NCI-H2081 (cell line): ENCODE data around the gene TAF4.

ENCODE experiments used
- DNase-seq, 2 experiments: peaks; one replicate each; lab custom pipeline; 2025; lab: John Stamatoyannopoulos, UW

Gene TAF4

DNA sequence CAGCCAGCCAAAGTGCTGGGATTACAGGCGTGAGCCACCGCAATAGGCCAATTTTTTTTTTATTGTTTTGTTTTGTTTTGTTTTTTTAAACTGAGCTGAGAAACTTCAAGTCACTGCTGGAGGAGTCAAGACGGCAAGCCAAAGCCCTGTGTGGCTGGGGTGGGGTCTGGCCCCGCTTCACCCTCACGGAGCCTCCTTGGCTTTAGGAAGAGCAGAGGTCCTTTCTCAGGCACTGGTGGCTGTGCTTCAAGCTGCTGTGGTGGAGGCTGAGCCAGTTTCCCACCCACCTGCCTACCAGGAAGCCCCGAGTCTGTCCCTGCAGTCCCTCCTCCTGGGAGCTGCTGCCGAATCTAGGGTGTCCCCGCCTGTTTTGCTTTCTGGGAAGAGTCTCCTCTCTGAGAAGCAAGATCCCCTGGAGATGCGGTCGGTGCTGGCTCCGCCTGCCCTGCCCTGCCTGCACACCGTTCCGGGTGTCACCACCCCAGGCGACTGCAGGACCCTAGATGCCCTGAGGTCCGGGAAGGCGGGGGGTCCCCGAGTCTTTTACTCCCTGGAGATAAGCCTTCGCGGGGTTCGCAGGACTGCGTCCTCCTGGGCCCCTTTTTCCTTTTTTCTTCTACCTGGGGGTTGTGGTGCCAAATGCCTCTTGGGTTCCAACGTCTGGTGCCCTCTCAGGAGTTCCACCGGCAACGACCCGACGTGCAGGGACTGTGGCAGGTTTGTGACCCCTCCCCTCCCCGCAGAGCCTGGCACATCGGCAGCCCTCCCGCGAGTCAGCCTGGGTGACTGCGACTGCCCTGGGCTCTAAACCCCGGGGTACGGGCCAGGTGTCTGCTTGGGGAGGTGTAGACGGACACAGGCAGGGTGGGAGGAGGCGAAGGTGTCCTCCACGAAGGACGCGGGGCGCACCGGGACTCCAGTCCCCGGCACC is 100.7 kb downstream of the TAF4 start:
- DNase-seq: no peak

DNA sequence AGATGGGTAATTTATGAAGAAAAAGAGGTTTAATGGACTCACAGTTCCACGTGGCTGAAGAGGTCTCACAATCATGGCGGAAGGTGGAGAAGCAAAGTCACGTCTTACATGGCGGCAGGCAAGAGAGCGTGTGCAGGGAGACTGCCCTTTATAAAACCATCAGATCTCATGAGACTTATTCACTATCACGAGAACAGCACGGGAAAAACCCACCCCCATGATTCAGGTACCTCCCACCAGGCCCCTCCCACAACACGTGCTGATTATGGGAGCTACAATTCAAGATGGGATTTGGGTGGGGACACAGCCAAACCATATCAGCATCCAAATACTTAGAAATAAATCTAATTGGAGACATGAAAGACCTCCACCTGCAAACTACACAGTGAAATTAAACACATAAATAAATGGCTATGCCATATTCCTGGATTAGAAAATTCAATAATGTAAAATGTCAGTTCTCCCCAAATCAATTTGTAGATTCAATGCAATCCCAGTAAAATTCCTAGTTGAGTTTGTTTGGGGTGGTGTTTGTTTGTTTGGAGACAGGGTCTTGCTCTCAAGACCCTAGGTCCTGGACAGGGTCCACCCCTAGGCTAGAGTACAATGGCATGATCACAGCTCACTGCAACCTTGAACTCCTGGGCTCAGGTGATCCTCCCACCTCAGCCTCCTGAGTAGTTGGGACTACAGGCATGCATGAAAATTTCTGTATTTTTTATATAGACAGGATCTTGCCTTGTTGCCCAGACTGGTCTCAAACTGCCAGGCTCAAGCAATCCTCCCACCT is 101.6 kb downstream of the TAF4 start:
- DNase-seq: no peak

DNA sequence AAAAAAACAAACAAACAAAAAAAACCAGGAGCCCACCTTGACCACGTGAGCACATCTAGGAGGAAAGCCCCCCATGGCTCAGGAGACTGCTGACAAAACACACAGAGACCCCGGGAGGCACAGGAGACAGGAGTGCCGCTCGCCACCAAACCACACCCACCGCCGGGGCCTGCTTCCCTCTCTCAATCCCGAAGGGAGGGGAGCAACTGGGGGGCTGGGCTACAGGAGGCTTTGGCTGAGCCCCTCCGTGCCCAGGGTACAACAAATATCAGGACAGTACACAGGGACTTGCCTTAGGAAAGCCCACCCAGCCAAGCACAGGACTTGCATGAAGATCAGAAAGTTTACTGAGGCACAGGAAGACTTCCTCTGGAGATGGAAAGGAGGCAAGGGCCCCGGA is 102.5 kb downstream of the TAF4 start:
- DNase-seq: no peak

DNA sequence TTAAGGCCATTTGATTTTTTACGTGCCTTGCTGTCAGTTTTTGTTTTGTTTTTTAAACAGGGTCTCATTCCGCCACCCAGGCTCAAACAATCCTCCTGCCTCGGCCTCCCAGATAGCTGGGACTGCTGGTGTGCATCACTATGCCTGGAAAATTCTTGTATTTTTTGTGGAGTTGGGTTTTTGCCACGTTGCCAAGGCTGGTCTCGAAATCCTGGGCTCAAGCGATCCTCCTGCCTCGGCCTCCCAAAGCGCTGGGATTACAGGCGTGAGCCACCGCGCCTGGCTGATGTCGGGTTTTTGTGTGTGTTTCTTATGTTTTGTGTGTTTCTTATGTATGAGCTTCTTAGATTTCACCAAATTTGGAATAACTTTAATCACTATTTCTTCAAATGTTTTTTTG is 104.8 kb downstream of the TAF4 start:
- DNase-seq: no peak

DNA sequence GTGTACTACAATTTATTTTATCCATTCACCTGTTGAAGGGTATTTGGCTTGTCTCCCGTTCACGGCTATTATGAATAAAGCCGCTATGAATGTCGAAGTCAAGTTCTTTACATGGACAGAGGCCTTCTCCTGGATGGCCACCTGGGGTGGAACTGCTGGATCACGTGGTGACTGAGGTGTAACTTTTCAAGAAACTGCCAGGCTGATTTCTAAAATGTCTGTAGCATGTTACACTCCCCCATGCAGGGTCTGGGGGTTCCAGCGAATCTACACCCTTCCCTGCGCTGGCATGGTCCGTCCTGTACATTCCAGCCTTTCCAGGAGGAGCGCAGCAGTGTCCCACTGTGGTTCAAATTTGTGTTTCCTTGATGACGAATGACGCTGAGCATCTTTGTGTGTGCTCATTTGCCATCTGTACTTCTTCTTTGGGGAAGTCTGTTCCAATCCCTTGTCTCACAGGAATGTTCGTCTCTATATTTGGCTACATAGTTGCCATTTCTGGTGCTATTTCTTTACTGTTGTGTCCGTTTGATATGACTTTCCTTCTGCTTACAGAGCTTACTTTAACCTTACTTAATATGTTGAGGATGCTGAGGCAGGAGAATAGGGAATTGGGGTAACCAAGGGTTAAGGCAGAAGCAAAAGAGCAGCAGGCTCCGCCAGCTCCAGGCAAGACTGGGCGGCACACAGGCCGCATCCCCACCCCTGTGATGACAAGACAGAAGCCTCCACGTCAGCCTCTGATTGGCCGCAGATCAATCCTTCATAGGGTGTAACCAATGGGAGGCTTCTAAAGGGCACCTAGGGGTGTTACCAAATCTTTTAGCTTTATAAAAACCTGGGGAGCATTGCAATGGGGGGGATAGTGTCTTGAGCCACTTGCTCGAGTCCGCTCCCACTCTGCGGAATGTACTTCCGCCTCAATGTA is 106.6 kb downstream of the TAF4 start:
- DNase-seq: no peak

DNA sequence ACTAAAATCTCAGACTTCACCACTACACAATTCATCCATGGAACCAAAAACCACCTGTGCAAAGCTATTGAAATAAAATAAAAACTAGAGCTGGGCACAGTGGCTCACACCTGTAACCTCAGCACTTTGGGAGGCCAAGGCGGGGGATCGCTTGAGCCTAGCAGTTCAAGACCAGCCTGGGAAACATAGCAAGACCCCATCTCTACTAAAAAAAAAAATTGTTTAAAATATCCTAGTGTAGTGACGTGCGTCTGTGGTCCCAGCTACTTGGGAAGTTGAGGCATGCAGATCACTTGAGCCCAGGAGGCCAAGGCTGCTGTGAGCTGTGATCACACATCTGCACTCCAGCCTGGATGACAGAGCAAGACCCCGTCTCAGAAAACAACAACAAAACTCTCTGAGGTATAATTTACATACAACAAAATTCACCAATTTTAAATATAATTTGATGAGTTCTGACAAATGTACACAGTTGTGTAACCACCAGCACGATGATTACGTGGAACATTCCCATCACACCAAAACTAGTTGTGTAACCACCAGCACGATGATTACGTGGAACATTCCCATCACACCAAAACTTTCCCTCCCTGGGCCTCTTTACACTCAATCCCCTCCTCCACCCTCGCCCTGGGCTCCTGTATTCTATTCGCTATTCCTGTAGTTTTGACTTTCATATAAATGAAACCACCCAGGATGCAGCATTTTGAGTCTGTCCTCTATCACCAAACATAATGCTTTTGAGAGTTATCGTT is 107.5 kb downstream of the TAF4 start:
- DNase-seq: no peak

DNA sequence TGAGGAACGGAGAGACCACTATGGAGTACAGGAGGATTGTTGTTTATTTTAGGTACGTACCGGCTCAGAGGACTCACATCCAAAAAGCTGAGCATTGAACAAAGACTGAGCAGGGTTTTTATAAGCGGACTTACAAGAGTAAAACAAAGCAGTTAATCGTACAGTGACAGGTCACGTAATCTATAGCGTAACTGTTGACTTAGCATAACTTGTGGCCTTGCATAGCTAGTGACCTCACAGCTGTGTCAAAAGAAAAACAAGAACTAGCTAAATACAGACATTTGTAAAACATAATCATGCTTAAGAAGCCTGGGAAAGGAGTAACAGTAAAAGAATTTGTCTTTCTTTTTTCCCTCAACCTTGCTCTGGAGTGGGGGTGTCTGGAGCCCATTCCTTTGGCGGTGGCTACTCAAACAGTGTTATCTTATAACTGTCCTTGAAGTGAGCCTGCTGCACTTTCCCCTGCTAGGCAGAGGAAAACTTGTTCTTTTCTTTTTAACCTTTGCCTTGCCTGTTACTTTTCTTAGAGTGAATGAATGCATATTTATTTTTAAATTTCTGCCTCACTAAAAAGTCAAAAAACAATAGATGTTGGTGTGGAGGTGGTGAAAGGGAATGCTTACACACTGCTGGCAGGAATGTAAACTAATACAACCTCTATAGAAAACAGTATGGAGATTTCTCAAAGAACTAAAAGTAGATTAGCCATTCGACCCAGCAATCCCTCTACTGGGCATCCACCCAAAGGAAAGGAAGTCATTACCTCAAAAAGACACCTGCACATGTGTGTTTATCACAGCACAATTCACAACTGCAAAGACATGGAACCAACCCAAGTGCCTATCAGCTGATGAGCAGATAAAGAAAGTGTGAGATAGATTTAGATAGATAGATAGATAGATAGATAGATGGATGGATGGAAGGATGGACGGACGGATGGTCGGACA is 109.0 kb downstream of the TAF4 start:
- peak in 1 of 2 experiments; percentile 47 for DNase-seq

DNA sequence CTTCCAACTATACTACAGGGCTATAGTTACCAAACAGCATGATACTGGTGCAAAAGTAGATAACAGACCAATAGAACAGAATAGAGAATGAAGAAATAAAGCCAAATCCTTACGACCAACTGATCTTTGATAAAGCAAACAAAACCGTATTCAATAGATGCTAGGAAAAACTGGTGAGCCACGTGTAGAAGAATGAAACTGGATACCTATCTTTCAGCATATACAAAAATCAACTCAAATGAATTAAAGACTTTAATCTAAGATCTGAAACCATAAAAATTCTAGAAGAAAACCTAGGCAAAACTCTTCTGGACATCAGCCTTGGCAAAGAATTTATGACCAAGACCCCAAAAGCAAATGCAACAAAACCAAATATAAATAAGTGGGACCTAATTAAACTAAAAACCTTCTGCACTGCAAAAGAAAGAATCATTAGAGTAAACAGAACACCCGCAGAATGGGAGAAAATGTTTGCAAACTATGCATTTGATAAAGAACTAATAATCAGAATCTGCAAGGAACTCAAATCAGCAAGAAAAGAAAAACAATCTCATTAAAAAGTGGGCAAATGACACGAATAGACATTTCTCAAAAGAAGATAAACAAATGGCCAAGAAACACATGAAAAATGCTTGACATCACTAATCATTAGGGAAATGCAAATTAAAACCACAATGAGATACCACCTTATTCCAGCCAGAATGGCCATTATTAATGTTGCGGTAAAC is 109.8 kb downstream of the TAF4 start:
- DNase-seq: no peak

DNA sequence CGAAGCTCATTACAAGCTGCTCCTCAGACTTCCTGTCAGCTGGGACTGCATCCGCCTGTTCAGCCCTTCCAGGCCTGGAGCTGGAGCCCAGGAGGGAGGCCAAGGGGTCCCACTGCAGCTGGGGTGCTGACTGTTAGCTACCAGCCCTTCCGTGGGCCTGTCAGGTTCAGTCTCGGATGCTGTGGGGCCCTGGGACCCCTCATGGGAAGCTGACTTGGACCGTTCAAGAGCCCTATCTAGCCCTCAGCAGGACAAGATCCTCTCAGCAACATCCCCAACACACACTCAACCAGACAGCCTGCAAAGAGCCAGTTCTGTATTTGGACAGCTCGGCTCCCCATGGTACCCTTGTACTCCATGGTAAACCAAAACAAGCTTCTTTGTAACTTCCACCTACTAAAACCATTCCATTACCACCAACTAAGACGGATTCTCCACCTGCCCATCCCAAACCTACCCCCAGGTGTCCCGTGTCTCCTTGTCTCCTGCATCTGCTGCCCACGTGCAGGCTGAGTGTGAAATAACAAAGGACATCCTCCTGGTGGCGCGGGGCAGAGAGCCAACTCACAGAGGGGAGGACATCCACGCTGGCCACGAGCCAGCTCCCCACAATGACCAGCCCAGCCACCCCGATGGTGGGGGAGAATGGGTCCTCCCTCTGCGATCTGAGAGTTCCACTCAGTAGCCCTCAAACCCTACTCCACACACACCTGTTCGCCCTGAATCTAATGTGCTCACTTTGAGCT is 111.2 kb downstream of the TAF4 start:
- DNase-seq: peak; percentile 87 to 88

DNA sequence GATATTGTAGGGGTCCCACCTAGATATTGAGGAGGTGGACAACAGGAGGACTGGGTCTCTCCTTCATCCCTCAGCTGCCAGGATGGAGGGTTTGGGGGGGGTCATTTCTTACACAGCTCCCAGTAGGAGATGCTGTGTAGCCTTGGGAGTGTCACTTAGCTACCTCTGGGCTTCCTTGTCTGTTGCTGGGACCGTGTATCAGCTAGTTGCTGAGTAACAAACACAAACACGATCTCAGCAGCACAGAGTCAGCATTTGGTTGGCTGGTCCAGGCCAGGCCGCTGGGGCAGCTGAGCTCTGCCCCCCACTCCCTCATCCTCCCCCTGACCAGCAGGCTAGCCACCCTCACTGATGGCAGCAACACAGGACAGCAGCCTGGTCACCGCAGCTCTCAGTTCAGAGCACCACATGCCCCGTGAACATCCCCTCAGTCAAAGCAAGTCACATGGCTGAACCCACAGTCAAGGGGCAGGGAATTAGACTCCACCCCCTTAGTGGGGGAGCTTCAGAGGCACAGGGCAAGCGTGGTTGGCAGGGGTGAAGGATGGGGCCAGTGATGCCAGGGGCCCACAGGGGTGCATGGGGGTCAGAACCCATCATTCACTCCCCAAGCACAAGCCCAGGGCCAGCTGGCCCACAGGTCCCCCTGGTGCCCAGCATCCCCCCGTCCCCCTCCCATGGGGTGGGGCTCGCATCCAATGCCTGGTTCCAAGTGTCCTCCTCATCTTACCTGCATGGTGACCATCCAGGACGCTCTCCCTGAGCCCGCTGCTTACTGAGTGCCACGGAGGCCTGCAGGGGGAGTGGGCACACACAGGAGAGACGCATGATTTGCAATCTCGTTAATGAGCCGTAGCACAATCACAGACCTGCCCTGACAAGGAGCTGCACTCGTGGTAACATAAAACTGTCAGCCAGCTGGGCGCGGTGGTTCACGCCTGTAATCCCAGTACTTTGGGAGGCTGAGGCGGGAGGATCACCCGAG is 112.4 kb downstream of the TAF4 start:
- DNase-seq: peak in 1 of 2 experiments; percentile 10

DNA sequence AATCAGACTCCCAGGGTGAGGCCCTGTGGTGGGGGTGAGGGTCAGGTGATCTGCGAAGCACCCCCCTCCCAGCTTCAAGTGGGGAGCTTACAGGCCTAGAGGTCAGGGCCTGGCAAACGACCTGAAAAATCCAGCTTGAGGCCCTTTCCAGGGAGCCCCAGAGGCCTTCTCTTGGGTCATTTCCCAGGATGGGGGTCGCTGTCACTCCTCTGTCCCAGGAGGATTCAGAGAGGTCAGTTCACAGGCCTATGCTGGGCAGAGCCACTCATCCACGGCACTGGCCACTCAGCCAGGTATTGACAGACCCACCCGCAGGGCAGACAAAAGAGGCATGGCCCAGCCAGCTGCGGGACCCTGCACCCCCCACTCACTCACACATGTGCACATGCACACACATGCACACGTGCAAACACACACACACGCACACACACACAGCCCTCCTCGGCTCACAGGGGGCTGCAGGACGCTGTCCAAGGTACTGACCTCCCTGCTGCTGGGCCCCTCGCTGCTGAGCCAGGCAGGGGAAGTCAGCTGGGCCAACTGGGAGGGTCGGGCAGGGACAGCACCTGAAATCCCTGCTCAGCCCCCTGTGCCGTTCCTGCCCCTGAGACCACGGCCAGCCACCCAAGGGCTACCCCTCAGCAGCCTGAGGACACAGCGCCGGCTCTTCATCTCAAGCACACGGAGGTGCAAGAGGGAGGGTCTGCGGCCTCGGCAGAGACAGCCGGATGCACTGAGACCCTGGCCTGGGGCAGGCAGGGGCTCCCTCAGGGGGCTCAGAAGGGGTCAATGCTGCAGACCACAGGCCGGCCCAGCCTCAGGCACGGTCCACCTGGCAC is 113.8 kb downstream of the TAF4 start:
- no peak for DNase-seq

DNA sequence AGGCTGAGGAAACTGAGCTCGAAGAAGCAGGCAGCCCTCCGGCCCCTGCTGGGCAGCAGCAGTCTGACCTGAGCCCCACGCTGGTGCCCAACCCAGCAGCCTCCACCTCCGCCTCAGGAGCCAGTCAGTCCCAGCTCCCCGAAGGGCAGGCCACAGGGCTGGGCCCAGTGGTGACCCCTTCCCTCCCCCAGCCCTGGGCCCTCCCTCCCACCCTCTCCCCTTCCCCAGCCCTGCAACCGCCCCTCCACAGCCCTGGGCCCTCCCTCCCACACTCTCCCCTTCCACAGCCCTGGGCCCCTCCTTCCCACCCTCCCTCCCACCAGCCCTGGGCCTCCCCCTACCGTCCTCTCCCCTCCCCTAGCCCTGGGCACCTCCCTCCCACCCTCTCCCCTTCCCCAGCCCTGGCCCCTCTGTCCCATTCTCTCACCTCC is 115.0 kb downstream of the TAF4 start:
- DNase-seq: no peak

DNA sequence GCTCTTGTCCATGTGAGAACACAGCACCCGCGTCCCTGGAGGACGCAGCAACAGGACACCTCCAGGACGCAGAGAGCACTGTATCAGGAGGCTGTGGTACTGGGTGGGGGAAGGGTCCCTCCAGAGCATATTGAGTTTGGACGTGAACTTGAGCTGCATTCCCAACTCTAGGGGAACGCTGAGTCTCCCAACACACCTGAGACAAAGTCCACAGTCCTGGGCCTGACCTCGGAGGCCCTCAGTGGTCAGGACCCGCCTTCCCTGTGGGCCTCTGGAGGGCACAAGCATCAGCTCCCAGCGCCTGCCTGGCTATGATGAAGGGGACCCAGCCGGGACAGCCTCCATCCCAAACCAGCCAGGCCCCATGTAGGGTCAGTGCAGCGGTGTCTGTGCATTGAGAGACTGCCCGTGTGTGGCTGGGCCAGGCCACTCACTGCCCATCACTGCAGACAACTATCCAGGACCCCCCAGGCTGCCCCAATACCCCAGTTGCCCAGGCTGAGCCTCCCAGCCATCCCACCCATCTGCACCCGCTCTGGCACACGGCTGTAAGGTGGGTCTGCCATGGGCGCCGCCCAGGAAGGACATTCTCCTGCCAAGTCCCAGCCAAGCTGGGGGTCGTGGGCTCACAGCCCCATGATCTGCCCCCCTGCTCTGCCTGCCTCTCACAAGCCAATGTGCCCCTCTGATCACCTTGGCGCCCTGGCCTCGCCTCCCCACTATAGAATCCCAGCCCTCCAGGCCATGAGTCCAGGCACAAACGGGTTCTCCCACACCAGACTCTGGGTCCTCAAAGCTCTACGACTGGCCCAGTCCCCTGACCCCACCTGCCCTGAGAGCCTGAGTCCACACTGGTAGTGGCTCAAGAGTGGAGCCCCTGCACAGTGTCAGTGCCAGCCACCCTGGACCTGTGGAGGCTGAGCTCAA is 115.7 kb downstream of the TAF4 start:
- no peak for DNase-seq

DNA sequence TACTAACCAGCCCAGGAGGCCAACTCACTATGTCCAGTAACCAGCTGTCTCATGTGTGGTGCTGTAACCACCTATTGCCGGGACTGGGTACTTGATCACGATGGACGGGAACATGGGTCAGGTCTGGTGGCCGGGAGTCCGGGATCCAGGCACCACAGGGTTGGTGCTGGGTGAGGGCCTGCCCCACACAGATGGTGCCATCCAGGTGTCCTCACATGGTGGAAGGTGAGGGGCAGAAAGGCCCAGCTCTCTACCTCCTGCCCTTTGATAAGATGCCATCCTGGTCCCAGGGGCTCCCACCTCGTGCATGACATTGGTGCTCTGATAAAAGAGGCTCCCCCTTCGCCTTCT is 116.3 kb downstream of the TAF4 start:
- no peak for DNase-seq

DNA sequence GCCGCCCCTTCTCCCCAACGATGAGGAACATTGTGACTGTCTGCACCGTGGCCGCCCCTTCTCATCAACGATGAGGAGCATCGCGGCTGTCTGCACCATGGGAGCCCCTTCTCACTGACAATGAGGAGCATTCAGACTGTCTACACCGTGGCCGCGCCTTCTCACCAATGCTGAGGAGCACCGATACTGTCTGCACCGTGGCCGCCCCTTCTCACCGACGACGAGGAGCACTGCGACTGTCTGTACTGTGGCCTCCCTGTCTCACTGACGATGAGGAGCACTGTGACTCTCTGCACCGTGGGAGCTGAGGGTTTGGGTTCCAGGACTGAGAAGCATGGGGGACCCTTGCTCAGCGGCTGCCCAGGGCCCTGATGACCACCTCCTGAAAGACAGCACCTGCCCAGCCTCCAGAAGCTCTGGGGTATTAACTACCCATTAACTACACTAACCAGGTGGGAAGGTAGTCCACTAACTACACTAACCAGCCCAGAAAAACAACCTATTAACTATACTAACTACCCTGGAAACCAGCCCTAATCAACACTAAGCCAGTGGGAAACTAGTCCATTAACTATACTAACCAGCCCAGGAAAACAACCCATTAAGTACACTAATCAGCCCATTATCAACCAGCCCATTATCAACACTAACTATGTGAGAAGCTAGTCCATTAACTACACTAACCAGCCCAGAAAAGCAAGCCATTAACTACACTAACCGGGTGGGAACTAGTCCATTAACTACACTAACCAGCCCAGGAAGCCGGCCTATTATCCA is 116.9 kb downstream of the TAF4 start:
- DNase-seq: no peak
